Measurements from ENCODE around the gene HMGXB3. TPM values are rescaled to one million over a fixed set of nuclear protein-coding genes. Genes with fewer than 3 reads are reported as not detected.

The HMGXB3 gene
- total RNA-seq, 2 experiments from 2014 or later = 35.1 to 44.0 TPM

DNA sequence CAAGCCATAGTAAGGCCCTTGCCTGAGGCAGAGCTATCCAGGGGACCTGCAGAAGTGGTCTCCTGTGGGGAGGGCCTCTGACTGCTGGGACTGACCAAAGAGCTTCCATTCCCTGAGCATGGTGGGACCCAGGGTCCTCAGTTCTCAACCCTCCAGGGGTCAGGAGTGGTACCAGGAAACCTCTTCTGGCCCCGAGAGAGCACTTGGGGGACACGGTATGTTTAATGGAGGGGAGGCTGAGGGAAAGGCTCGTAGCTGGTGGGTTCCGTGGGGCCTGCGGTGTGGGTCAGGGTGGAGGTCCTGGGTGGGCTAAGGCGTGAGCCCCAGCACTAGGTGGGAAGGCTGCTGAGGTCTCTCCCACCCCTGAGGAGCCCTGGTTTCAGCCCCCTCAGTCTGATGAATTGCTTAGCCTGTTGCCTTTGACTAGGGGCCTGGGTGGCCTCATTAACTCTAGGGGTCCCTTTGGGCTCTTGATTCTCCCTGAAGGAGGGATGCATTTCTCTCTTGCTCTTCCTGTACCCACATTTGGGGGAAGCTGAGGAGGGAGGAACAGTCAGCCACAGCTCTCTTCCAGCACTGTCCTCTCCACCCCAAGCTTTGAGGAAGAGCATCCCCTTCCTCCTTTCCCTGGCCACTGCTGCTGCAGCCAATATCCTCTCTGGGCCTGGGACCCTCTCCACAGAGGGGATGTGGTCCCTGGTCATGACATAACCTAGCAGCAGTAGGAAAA, 51.9 kb downstream of the HMGXB3 start:
- Histone ChIP-seq H3K4me1 (ENCODE audit: insufficient read depth, low read length, poor library complexity, severe bottlenecking) (no peaks in the 10 kb centered on the region), H3K36me3 (ENCODE audit: insufficient read depth, low read length) (peaks cover 80% of the 10 kb centered on the region), H3K9me3 (ENCODE audit: low read length) (no peaks in the 10 kb centered on the region), H3K4me2 (ENCODE audit: low read length) (no peak overlapping the region), H3K79me2 (ENCODE audit: insufficient read depth, low read depth, low read length) (no peaks in the 10 kb centered on the region), H3K9me2 (ENCODE audit: insufficient read depth, low read length) (no peaks in the 10 kb centered on the region), H4K20me1 (ENCODE audit: insufficient read depth, low read length) (no peaks in the 10 kb centered on the region), H3K4me3 (ENCODE audit: low read depth, low read length, poor library complexity, severe bottlenecking) (no peak overlapping the region), H3K27ac (ENCODE audit: low read depth, low read length, poor library complexity, severe bottlenecking) (no peak overlapping the region), H2AFZ (ENCODE audit: low read length) (no peak overlapping the region)
- no peak for DNase-seq (ENCODE audit: low spot score)
- intact Hi-C loops (cut with micrococcal nuclease; ENCODE audit: unreplicated experiment) = no loop called here
- BruUV-seq (replicated peaks) = TSS peak; percentile 46
- CTCF ChIA-PET (ENCODE audit: unreplicated experiment) = no interaction called here
- POLR2A ChIA-PET = interaction anchor here (0.7 kb wide), 1 partner anchor 306 kb away, joined by 3 read pairs; no protein-coding TSS in a partner anchor
- no peak for TF ChIP-seq EZH2phosphoT487 (IDR thresholded peaks at IDR 0.05; ENCODE audit: borderline replicate concordance, low read depth, low read length)

DNA sequence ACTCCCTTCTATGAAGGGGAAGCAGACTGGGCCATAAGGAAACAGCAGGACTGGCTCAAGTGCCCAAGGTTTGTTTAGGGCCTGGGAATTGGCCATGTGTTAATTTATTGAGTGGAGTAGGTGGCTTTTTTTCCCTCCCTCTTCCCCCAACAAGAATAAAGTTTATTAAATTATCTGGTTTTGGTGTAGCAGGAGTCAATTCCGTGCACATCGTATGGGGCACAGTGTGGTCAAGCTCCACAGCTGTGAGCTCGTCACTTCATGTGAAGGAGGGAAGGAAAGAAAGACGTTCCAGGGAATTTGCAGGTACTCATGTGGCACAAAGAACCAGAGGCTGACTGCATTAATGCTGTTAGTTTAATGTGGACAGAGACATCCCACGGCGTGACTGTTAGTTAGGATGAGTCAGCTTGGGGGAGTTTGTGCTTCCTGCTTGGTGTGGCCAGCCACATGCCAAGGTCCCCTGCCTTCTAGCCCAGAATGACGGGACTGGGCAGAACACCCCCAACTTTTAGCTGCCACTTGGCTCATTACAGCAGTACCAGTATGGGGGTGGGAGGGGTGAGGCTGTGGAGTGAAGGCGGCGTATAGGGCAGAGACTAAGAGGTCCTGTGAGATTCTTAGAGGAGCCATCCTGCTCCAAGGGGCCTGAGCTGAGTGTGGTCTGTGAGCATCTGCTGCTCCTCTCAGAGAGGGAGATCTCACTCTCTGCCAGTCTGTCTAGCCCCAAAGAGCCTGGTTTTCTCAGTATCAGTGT, 52.6 kb downstream of the HMGXB3 start:
- Histone ChIP-seq H3K9me2 (ENCODE audit: insufficient read depth, low read length) (no peaks in the 10 kb centered on the region), H3K27ac (ENCODE audit: low read depth, low read length, poor library complexity, severe bottlenecking) (no peak overlapping the region), H3K9me3 (ENCODE audit: low read length) (no peaks in the 10 kb centered on the region), H3K79me2 (ENCODE audit: insufficient read depth, low read depth, low read length) (no peaks in the 10 kb centered on the region), H2AFZ (ENCODE audit: low read length) (no peak overlapping the region), H3K4me3 (ENCODE audit: low read depth, low read length, poor library complexity, severe bottlenecking) (no peak overlapping the region), H3K36me3 (ENCODE audit: insufficient read depth, low read length) (peaks cover 73% of the 10 kb centered on the region), H4K20me1 (ENCODE audit: insufficient read depth, low read length) (no peaks in the 10 kb centered on the region), H3K4me1 (ENCODE audit: insufficient read depth, low read length, poor library complexity, severe bottlenecking) (no peaks in the 10 kb centered on the region), H3K4me2 (ENCODE audit: low read length) (no peak overlapping the region)
- no peak for DNase-seq (ENCODE audit: low spot score)
- TF ChIP-seq, protein P1, sequence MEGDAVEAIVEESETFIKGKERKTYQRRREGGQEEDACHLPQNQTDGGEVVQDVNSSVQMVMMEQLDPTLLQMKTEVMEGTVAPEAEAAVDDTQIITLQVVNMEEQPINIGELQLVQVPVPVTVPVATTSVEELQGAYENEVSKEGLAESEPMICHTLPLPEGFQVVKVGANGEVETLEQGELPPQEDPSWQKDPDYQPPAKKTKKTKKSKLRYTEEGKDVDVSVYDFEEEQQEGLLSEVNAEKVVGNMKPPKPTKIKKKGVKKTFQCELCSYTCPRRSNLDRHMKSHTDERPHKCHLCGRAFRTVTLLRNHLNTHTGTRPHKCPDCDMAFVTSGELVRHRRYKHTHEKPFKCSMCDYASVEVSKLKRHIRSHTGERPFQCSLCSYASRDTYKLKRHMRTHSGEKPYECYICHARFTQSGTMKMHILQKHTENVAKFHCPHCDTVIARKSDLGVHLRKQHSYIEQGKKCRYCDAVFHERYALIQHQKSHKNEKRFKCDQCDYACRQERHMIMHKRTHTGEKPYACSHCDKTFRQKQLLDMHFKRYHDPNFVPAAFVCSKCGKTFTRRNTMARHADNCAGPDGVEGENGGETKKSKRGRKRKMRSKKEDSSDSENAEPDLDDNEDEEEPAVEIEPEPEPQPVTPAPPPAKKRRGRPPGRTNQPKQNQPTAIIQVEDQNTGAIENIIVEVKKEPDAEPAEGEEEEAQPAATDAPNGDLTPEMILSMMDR (conservative IDR thresholded peaks at IDR 0.05; ENCODE audit: low read length) = no peak
- no peak for TF ChIP-seq EZH2phosphoT487 (IDR thresholded peaks at IDR 0.05; ENCODE audit: borderline replicate concordance, low read depth, low read length)
- CTCF ChIA-PET (ENCODE audit: unreplicated experiment) = no interaction called here
- intact Hi-C loops (cut with micrococcal nuclease; ENCODE audit: unreplicated experiment) = no loop called here
- POLR2A ChIA-PET = no interaction called here
- BruUV-seq (replicated peaks) = no TSS peak

DNA sequence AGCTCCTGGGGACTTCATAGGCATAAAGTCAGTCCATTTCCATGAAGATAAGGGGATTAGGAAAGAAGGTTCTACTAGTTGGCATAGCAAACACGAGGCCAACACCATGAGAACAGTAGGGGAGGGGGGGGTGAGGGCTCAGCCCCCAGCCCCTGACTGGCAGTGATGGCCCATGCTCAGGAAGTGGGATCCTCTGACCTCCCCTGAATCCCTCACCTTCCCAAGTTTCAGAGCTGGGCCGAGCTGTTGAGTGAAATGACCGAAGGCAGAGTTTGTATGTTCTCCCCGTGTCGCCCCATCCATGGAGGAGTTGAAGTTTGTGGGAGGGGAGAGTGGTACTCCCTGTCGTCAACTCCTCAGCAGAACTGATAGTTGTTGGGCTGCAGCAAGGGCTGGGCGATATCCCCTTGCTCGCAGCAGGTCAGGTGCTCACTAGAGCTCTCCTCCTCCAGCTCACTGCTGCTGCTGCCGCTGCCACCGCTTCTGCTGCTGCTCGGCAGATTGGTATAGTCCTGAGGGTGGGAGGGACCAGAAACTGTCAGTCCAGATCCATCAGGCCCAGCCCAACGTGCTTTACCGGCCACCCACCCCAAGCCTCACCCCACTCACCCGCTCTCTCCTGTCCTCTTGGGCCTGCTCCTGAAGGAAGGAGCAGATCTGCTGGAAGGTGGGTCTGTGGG, 53.3 kb downstream of the HMGXB3 start:
- H3K79me2 ChIP-seq (ENCODE audit: insufficient read depth, low read depth, low read length) = no peaks in the 10 kb centered on the region
- intact Hi-C loops (cut with micrococcal nuclease; ENCODE audit: unreplicated experiment) = no loop called here

More for the DNA sequence above, 53.3 kb downstream of the HMGXB3 start:
- Histone ChIP-seq H2AFZ (ENCODE audit: low read length) (no peak overlapping the region), H3K27ac (ENCODE audit: low read depth, low read length, poor library complexity, severe bottlenecking) (no peak overlapping the region), H3K4me2 (ENCODE audit: low read length) (no peak overlapping the region), H4K20me1 (ENCODE audit: insufficient read depth, low read length) (no peaks in the 10 kb centered on the region), H3K4me1 (ENCODE audit: insufficient read depth, low read length, poor library complexity, severe bottlenecking) (no peaks in the 10 kb centered on the region), H3K4me3 (ENCODE audit: low read depth, low read length, poor library complexity, severe bottlenecking) (no peak overlapping the region), H3K9me3 (ENCODE audit: low read length) (no peaks in the 10 kb centered on the region), H3K36me3 (ENCODE audit: insufficient read depth, low read length) (peaks cover 66% of the 10 kb centered on the region), H3K9me2 (ENCODE audit: insufficient read depth, low read length) (no peaks in the 10 kb centered on the region)
- TF ChIP-seq, protein P1 (conservative IDR thresholded peaks at IDR 0.05; ENCODE audit: low read length) = no peak
- TF ChIP-seq EZH2phosphoT487 (IDR thresholded peaks at IDR 0.05; ENCODE audit: borderline replicate concordance, low read depth, low read length) = no peak
- CTCF ChIA-PET (ENCODE audit: unreplicated experiment) = no interaction called here
- POLR2A ChIA-PET = no interaction called here
- no TSS peak for BruUV-seq (replicated peaks)
- no peak for DNase-seq (ENCODE audit: low spot score)
